HG03135 (cell line): ENCODE data around the gene SPEF1.
A peak's percentile ranks its signal among the peaks of the same experiment; 100 is the strongest.

Source experiments
- ATAC-seq: cut with Tn5 transposase; IDR thresholded peaks from one replicate; pipeline ENCODE4 v1.9.1; 2021; ENCODE audit warnings: mild to moderate bottlenecking, moderate library complexity; ENCODE audit not compliant: unreplicated experiment

The SPEF1 gene

GRCh38 chr20:3767427-3768341 lies 13.6 kb downstream of the SPEF1 start, which contains the start of gene ADISSP:
TSS of gene ADISSP (minus strand) at chr20:3767753. CDS start at chr20:3760100, 7,653 bp downstream.
- peak; percentile 91 for ATAC-seq

GRCh38 chr20:3767110-3767426 lies 14.2 kb downstream of the SPEF1 start:
- ATAC-seq: no peak

GRCh38 chr20:3766422-3767109 lies 14.7 kb downstream of the SPEF1 start:
- ATAC-seq: no peak

DNA sequence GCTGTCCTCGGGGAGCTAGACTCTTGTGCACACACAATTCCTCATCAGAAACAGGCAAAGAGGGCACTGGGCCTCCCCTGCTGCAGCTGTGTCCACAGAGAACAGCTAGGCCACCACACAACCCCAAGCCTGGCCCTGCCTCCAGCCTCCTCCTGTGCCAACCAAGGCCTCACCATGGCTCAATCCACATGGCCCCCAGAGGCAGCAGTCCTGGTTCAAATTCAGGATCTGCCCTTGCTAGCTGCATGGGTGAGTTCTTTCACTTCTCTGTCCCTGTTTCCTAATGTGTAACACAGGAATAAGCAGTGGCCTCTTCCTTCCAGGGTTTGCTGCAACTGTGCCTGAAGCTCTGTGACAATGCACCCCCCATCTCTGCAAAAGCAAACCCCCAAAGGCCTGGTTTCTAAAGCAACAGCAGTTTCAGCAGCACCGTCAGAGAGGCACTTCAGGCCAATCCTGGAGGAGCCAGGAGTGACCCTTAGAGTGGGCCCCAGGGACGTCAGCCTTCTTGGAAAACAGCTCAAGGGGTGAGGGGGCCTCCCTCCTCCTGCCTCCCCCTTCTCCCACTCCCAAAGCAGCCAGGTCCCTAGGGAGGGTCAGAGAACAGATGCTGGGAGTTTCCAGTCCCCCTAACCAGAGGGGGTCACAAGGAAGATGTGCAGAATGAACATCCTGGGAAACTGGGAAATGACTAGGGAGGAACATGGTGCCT lies 15.9 kb downstream of the SPEF1 start:
- no peak for ATAC-seq

- no peak for ATAC-seq
Observed at GRCh38 chr20:3764659-3765058, 16.6 kb downstream of the SPEF1 start.

DNA sequence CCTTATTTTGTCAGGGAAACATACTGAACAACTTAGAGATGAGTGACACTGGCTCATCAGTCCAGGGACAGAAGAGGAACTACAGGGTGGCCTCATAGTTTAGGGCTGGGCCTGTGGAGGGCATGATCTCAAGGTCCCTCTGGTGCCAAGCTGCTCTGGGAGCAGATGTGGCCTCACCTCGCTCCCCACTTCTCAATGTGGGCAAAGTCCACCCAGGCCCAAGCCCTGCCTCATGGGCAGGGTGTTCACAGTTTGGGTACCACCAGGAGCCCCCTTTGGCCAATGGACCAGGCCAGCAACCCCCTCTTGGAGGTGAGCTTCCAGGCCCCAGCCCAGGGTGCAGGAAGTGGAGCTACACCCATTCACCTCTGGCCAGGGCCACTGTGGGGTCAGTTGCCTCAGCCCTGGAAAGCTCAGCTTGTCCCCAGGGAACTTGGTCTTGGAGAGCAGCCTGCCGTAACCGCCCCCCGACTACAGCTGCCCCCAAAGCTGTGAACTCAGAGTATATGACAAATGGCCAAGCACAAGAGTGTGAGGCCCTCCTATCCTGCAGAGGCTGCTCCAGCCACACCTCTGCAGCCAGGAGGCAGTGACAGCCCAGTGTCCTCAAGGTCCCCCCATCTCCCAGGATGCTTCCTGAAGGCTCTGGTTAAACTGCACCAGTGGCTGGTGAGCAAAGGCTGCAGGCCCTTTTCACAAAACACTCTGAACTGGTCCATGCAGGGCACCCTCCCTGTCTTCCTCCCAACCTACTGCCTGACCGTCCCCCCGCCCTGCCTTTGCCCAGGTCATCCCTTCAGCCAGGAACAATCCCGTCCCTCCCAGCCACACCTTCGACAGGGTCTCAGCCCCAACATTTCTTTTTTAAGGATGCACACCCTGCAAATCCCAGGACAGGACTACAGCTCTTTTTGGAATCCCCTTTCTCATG lies 17.3 kb downstream of the SPEF1 start:
- ATAC-seq: no peak

GRCh38 chr20:3760655-3761348 lies 20.4 kb downstream of the SPEF1 start:
- ATAC-seq: no peak

DNA sequence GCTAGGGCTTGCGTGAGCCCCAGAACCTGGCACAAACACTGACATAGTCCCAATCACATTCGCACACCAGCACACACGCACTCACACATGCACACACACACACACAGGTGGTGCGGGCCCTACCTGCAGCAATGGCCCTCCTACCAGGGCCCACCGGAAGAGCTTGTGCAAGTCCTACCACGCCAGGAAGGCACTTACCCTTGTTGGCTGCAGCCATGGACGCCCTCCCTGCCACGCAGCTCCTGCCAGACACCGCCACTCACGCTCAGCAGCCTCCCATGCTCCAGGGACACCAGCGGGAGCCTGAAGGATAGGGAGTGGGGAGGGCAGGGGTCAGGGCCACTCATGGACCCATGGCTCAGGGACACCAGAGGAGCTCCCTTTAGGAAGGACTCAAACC lies 21.4 kb downstream of the SPEF1 start:
- no peak for ATAC-seq

DNA sequence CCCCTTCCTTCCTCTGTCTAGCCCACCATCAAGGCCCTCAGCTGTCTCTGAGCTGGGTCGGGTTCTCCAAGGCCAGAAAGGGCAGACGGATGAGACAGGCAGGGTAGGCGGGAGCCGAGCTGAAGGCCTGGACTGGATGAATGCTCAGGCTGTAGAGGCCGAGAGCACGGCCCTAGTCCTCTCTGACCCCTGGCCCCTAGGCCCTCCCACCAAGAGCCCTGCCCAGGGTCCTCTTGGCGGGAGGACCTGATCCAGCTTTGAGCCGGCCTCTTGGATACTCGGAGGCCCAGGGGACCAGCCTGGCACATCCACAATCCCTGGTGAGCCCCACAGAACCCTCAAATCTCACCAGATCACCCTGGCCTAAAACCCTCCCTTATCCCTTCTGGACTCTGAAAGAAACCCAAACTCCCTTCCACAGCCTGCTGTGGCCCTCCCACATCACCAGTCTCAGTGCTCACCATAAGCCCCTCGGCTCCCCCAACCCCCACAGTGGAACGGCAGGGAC lies 21.9 kb downstream of the SPEF1 start:
- no peak for ATAC-seq

- no peak for ATAC-seq
Observed at GRCh38 chr20:3758566-3758965, 22.7 kb downstream of the SPEF1 start.

DNA sequence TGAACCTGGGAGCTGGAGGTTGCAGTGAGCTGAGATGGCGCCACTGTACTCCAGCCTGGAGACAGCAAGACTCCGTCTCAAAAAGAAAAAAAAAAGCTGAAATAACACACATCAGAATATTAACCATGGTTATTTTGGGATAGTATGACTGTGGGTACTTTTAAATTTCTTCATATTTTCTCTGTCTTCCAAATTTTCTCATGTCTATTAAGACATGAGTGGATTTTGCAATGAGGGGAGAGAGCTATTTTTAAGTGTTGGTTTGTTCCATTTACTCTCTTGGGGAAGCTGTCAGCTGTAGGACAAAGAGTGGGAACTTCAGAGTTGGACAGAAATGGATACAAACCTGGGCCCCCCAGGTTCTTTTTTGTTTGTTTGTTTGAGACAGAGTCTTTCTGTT lies 24.0 kb downstream of the SPEF1 start:
- ATAC-seq: no peak

DNA sequence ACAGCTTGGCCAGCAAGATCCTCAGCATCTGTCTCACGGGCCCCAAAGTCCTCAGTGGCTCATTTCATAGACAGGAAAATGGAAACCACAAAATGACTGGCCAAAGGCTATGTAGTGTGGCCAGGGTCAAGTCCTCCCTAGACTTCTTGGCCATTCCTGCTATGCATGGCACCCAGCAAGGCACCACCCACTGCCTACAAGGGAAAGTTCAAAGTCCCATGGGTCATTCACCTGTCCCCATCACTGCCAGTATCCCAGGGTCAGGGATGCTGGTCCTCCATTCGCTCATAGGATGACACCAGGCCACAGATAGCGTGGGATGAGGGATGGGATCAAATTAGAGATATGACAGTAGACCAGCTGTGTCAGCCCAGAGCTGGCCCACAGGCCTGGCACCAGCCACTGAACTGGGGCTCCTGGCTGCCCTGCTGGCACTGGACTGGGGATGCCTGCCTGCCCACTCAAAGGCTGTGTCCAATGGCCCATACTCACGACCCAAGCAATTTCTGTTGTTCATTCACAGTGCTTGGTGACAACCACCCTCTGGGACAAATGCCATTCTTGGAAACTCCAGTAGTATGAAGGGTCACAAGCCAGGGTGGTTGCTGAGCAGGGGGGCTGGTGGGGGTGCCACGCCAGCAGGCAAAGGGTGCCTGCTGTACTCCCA lies 25.3 kb downstream of the SPEF1 start:
- ATAC-seq: no peak

- no peak for ATAC-seq
Observed at GRCh38 chr20:3755269-3755668, 26.0 kb downstream of the SPEF1 start.

DNA sequence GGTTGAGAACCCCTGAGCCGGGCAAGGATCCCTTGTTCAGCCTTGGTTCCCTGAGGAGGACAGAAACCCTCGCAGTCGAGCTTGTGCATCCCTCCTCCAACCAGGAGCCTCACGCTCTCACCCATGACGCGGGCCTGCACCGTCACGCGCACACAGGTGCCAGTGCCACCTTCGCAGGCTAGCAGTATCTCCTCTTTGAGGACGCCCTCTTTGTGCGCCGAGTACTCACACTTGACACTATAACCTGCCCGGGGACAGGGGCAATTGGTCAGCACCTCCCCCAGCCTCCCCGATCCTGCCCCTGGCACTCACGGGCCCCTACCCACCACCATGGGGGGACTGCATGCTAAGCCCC lies 27.0 kb downstream of the SPEF1 start:
- no peak for ATAC-seq

- no peak for ATAC-seq
Observed at GRCh38 chr20:3753501-3754275, 27.6 kb downstream of the SPEF1 start.

- ATAC-seq: no peak
Observed at GRCh38 chr20:3753098-3753497, 28.1 kb downstream of the SPEF1 start.

GRCh38 chr20:3752386-3752759 lies 28.9 kb downstream of the SPEF1 start:
- ATAC-seq: no peak

DNA sequence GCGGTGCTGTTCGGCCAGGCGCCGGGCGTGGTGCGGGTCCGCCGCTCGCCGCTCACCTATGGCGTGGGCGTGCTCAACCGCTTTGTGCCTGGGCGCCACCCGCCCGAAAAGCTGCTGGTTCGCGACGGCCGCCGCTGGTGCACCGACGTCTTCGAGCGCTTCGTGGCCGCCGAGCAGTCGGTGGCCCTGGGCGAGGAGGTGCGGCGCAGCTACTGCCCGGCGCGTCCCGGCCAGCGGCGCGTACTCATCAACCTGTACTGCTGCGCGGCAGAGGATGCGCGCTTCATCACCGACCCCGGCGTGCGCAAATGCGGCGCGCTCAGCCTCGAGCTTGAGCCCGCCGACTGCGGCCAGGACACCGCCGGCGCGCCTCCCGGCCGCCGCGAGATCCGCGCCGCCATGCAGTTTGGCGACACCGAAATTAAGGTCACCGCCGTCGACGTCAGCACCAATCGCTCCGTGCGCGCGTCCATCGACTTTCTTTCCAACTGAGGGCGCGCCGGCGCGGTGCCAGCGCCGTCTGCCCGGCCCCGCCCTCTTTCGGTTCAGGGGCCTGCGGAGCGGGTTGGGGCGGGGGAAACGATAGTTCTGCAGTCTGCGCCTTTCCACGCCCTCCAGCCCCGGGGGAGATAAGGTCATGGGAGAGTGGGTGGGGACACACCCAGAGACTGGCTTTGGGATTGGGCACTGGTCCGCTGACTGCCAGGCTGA lies 29.4 kb downstream of the SPEF1 start:
- ATAC-seq: no peak
